IPS-20b (cell line): ENCODE data around the gene NPAS4.
"Not testable (repeated sequence)": the region's sequence is repeated elsewhere in the genome, so short reads cannot be mapped to it uniquely, and the experiment has no call there.

Experiments used
- H3K27ac ChIP-seq: one replicate; pipeline ENCODE4 v1.5.1; 2013; ENCODE audit warnings: low read length
- H3K27me3 ChIP-seq: 2 replicates; pipeline ENCODE4 v1.6.1; 2013; ENCODE audit warnings: mild to moderate bottlenecking, low read length, inconsistent platforms; ENCODE audit not compliant: insufficient read depth
- H3K36me3 ChIP-seq: 2 replicates; pipeline ENCODE4 v1.6.1; 2013; ENCODE audit warnings: low read depth, mild to moderate bottlenecking, inconsistent platforms, low read length, moderate library complexity; ENCODE audit not compliant: insufficient read depth
- H3K4me1 ChIP-seq: 2 replicates; pipeline ENCODE4 v1.6.1; 2013; ENCODE audit warnings: mild to moderate bottlenecking, control low read depth, inconsistent platforms, low read length, moderate library complexity; ENCODE audit not compliant: insufficient read depth
- H3K4me3 ChIP-seq: 2 replicates; pipeline ENCODE4 v1.5.1; 2013; ENCODE audit warnings: mild to moderate bottlenecking, low read length, inconsistent platforms
- H3K9ac ChIP-seq: 2 replicates; pipeline ENCODE4 v1.6.1; 2013; ENCODE audit warnings: low read depth, mild to moderate bottlenecking, inconsistent platforms, low read length, moderate library complexity
- H3K9me3 ChIP-seq: 2 replicates; pipeline ENCODE4 v1.6.1; 2013; ENCODE audit warnings: mild to moderate bottlenecking, low read depth, low read length, inconsistent platforms; ENCODE audit not compliant: insufficient read depth

NPAS4 gene

GRCh38 chr11:66462911-66463310, 42.1 kb downstream of the NPAS4 start:
- Histone ChIP-seq H3K9me3 (no peaks in the 10 kb centered on the region; the same call in 1 of the 2 replicates), H3K27ac (no peak overlapping the region), H3K36me3 (no peaks in the 10 kb centered on the region), H3K4me3 (no peak overlapping the region), H3K4me1 (peaks cover 10% of the 10 kb centered on the region), H3K27me3 (no peaks in the 10 kb centered on the region; the same call in 1 of the 2 replicates), H3K9ac (no peak overlapping the region)

GRCh38 chr11:66464116-66464515, 43.3 kb downstream of the NPAS4 start:
- not testable (repeated sequence) for H3K27me3 ChIP-seq, H3K9me3 ChIP-seq, H3K9ac ChIP-seq, H3K36me3 ChIP-seq, H3K27ac ChIP-seq, H3K4me3 ChIP-seq
- H3K4me1 ChIP-seq, result peaks cover 10% of the 10 kb centered on the region

- no peaks in the 10 kb centered on the region; the same call in 1 of the 2 replicates for H3K9me3 ChIP-seq
- H3K4me3 ChIP-seq, result no peak overlapping the region
- no peak overlapping the region for H3K9ac ChIP-seq
- H3K27ac ChIP-seq, result no peak overlapping the region
- peaks cover 10% of the 10 kb centered on the region for H3K4me1 ChIP-seq
- H3K36me3 ChIP-seq, result peaks cover 6% of the 10 kb centered on the region; the same call in 1 of the 2 replicates
- H3K27me3 ChIP-seq, result no peaks in the 10 kb centered on the region; the same call in 1 of the 2 replicates
These were observed 44.1 kb downstream of the NPAS4 start for GRCh38 chr11:66464916-66465315.

GRCh38 chr11:66465373-66466224, 44.8 kb downstream of the NPAS4 start:
- Histone ChIP-seq H3K9me3 (no peaks in the 10 kb centered on the region; the same call in 1 of the 2 replicates), H3K9ac (peak overlapping the region; percentile 81; the same call in 1 of the 2 replicates), H3K36me3 (peaks cover 6% of the 10 kb centered on the region; the same call in 1 of the 2 replicates), H3K27ac (peak overlapping the region; percentile 37), H3K4me1 (peaks cover 10% of the 10 kb centered on the region), H3K4me3 (peak overlapping the region; percentile 87), H3K27me3 (no peaks in the 10 kb centered on the region; the same call in 1 of the 2 replicates)

- Histone ChIP-seq H3K27ac (peak within 1 kb of the TSS; percentile 74), H3K9me3 (no peaks in the 10 kb centered on the region; the same call in 1 of the 2 replicates), H3K4me1 (peaks cover 10% of the 10 kb centered on the region), H3K36me3 (peaks cover 6% of the 10 kb centered on the region), H3K27me3 (no peaks in the 10 kb centered on the region; the same call in 1 of the 2 replicates), H3K9ac (peak within 1 kb of the TSS; percentile 81; the same call in 1 of the 2 replicates), H3K4me3 (peak within 1 kb of the TSS; percentile 87)
These were observed 45.6 kb downstream of the NPAS4 start, which contains the start of gene PELI3 for GRCh38 chr11:66466225-66467033. TSS of gene PELI3 (plus strand) at chr11:66466905. CDS start at chr11:66468129, 1,224 bp downstream.

GRCh38 chr11:66467034-66467659, 46.3 kb downstream of the NPAS4 start:
- no peak overlapping the region for H3K27ac ChIP-seq
- peaks cover 10% of the 10 kb centered on the region for H3K4me1 ChIP-seq
- peak overlapping the region; percentile 87 for H3K4me3 ChIP-seq
- peak overlapping the region; percentile 4; the same call in 1 of the 2 replicates for H3K9ac ChIP-seq
- no peaks in the 10 kb centered on the region; the same call in 1 of the 2 replicates for H3K27me3 ChIP-seq
- no peaks in the 10 kb centered on the region for H3K9me3 ChIP-seq
- H3K36me3 ChIP-seq, result peaks cover 7% of the 10 kb centered on the region

- H3K9ac ChIP-seq, result no peak overlapping the region
- H3K9me3 ChIP-seq, result no peaks in the 10 kb centered on the region
- H3K27ac ChIP-seq, result no peak overlapping the region
- H3K27me3 ChIP-seq, result no peaks in the 10 kb centered on the region; the same call in 1 of the 2 replicates
- peak overlapping the region; percentile 87 for H3K4me3 ChIP-seq
- peaks cover 13% of the 10 kb centered on the region for H3K36me3 ChIP-seq
- H3K4me1 ChIP-seq, result peaks cover 10% of the 10 kb centered on the region
These were observed 46.9 kb downstream of the NPAS4 start for GRCh38 chr11:66467756-66468155.

- H3K27me3 ChIP-seq, result no peaks in the 10 kb centered on the region; the same call in 1 of the 2 replicates
- no peak overlapping the region for H3K9ac ChIP-seq
- H3K9me3 ChIP-seq, result no peaks in the 10 kb centered on the region
- H3K36me3 ChIP-seq, result peaks cover 21% of the 10 kb centered on the region
- H3K4me1 ChIP-seq, result peaks cover 10% of the 10 kb centered on the region
- no peak overlapping the region for H3K27ac ChIP-seq
- H3K4me3 ChIP-seq, result no peak overlapping the region
These were observed 47.9 kb downstream of the NPAS4 start for GRCh38 chr11:66468691-66469090.

GRCh38 chr11:66469441-66469840, 48.6 kb downstream of the NPAS4 start:
- Histone ChIP-seq H3K27ac (no peak overlapping the region), H3K4me3 (no peak overlapping the region), H3K9ac (no peak overlapping the region), H3K9me3 (no peaks in the 10 kb centered on the region), H3K4me1 (peaks cover 10% of the 10 kb centered on the region), H3K27me3 (no peaks in the 10 kb centered on the region; the same call in 1 of the 2 replicates), H3K36me3 (peaks cover 24% of the 10 kb centered on the region)

GRCh38 chr11:66470015-66470414, 49.2 kb downstream of the NPAS4 start:
- no peaks in the 10 kb centered on the region; the same call in 1 of the 2 replicates for H3K27me3 ChIP-seq
- H3K4me1 ChIP-seq, result peaks cover 10% of the 10 kb centered on the region
- H3K4me3 ChIP-seq, result no peak overlapping the region
- peaks cover 24% of the 10 kb centered on the region for H3K36me3 ChIP-seq
- no peak overlapping the region for H3K9ac ChIP-seq
- no peaks in the 10 kb centered on the region for H3K9me3 ChIP-seq
- no peak overlapping the region for H3K27ac ChIP-seq

- Histone ChIP-seq H3K36me3 (peaks cover 24% of the 10 kb centered on the region), H3K9ac (no peak overlapping the region), H3K27ac (no peak overlapping the region), H3K4me1 (peaks cover 5% of the 10 kb centered on the region; the same call in 1 of the 2 replicates), H3K27me3 (no peaks in the 10 kb centered on the region; the same call in 1 of the 2 replicates), H3K4me3 (no peak overlapping the region), H3K9me3 (no peaks in the 10 kb centered on the region)
These were observed 50.3 kb downstream of the NPAS4 start for GRCh38 chr11:66471142-66471541.
